Stimulated activated CD4-positive, alpha-beta T cell treated with anti-CD3 and anti-CD28 coated beads, Interleukin-2, amount 100 ng/mL, for 48 hours (primary cell): ENCODE data around the gene TTC7B.

Experiments
- DNase-seq, 2 donors: peaks; one replicate each; pipeline ENCODE4 v3.0.0-alpha.2; 2020

The TTC7B gene

GRCh38 chr14:90571149-90571947, 244.9 kb downstream of the TTC7B start:
- no peak for DNase-seq

DNA sequence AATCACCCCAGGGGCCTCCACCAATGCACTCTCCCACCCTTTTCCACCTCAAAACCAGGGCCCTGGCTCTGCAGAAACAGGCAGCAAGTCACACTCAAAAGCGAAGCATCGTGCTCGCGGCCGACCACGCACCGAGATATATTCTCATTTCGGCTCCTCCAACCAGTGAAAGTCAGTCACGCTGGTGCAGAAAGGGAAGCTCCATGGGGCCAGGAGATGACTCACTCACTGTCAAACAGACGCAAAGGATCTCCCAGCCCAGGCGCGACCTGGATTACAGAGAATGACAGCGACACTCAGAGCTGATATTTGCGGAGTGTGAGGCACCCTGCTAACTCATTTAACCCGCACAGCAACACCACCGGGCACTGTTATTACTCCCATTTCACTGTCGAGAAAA, 245.8 kb downstream of the TTC7B start:
- no peak for DNase-seq

GRCh38 chr14:90569606-90570387, 246.4 kb downstream of the TTC7B start:
- DNase-seq = no peak

DNA sequence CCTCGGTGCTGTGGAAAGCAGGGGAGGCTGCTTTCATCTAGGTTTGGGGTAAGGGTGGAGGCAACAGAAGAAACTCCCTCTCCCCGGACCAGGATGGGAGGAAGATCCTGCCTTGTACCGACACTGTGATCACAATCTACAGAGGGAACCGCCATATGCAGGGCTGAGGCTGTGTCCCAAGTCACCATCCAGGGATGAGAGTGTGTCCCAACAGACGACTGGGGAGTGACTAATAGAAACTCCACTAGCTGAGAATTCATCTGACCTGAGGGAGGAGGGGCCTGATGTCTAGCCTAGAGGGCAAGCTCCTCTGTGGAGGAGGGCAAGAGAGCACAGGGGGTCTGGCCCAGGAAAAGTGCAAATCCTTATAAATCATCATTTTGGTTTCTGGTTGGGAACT, 247.0 kb downstream of the TTC7B start:
- no peak for DNase-seq

DNA sequence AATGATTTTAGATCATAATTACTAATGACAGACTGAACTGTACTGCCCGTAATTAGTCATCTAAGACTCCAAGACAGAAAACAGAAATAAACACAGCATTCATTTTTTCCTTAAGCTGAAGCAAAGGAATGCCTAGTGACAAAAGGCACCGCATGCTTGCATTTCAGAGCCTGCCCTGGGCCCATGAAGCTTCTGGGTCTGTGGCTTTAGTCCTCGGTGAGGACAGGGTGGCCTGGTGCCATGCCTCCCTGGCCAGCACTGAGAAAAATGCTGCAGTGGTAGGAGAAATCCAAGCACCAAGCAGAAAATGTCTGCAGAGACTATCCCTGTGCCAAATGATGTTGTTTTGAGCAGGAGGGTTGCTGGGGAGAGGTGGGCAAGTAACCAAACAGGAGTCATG, 247.8 kb downstream of the TTC7B start:
- no peak for DNase-seq

GRCh38 chr14:90567991-90568390, 248.2 kb downstream of the TTC7B start:
- DNase-seq = no peak

- no peak for DNase-seq
These were observed 249.0 kb downstream of the TTC7B start for GRCh38 chr14:90567191-90567590.

DNA sequence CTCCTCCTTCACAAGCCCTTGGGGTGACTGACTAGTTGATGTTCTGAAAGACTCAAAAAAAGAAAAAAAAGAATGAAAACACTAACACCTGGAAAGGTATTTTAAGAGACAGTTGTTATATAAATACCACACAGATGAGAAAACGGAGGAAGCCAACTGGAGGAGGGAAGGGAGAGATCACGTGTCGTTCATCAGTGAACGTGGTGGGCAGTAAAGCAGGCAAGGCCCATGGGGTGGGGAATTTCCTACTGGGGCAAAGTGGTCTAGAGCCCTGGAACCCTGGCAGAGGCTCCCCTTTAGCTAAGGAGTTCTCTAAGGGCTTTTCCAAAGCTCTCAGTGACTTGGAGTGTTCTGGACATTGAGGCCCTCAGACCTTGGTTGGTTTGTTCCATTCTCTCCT, 249.7 kb downstream of the TTC7B start:
- no peak for DNase-seq

DNA sequence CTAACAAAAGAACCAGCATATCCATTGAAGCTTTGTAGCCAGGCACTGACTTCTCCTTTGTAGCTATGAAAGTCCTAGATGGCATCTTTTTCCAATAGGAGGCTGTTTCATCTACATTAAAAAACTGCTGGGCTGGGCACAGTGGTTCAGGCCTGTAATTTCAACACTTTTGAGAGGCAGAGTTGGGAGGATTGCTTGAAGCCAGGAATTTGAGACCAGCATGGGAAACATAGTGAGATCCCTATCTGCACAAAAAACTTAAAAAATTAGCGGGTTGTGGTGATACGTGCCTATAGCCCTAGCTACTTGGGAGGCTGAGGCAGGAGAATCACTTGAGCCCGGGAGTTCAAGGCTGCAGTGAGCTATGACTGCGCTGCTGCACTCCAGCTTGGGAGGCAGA, 251.7 kb downstream of the TTC7B start:
- no peak for DNase-seq

DNA sequence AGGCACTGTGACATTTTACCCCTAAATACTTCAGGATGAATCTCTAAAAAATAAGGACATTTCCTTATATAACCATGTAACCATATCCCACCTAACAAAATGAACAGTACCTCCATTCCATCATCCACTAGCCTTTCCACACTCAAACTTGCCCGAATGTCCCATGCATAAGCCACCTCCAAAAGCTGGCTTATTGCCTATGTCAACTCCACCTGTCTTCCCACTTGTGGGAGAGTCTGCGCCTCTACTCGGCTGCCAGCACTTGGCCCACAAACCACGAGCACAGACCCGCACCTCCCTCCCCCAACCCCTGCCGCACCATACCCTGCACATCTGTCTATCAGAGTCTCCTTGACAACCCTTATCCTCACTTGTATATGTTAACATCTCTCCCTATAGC, 253.6 kb downstream of the TTC7B start:
- no peak for DNase-seq

GRCh38 chr14:90561920-90562319, 254.3 kb downstream of the TTC7B start:
- no peak for DNase-seq

DNA sequence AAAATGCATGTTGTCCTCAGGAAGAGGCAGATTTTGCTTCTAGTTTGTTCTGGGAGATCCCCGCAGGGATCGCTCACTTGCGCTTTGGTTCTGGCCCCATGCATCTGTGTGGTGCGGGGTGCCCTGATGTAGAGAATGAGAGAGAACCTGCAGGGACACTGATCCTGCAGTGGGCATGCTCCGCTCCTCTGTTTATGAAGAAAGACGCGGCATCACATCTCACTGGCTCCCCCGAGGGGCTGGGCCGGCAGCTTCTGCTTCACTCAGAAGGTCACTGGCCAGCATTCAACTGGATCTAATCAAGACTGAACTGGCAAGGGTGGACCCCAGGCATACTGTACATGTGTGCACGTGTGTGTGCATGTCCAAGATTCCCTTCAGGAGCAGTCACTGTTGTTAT, 255.2 kb downstream of the TTC7B start:
- DNase-seq = no peak

GRCh38 chr14:90560558-90560957, 255.7 kb downstream of the TTC7B start:
- DNase-seq = no peak

DNA sequence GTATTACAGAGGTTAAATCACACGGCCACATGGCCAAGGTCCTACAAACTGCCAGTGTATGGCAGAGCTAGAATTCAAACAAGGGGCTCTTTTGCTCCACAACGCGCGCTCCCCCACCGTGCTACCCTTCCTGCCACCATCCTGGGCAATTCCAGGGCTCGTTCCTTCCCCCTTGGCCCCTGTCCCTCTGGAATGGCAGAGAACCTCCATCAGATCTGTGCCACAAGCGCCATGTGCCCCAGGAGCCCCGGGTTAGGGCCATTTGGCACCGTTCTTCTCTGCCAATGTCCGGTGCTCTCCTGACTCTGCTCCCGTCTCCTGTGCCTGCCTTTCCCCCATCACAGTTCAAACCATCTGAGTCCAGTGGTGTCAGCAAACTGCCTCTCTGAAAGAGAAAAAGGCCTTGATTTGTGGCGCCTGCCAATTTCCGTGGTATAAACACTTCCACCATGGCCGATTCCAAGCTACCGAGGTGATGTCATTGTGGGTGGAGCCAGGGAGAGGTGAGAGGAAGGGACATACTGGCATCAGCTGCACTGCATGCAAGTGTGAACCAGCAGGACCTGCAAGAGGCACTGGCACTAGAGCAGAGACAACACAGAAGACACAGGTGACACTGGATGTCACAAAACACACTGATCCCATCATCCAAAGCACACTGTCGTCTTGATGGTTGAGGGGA, 256.3 kb downstream of the TTC7B start:
- no peak for DNase-seq

DNA sequence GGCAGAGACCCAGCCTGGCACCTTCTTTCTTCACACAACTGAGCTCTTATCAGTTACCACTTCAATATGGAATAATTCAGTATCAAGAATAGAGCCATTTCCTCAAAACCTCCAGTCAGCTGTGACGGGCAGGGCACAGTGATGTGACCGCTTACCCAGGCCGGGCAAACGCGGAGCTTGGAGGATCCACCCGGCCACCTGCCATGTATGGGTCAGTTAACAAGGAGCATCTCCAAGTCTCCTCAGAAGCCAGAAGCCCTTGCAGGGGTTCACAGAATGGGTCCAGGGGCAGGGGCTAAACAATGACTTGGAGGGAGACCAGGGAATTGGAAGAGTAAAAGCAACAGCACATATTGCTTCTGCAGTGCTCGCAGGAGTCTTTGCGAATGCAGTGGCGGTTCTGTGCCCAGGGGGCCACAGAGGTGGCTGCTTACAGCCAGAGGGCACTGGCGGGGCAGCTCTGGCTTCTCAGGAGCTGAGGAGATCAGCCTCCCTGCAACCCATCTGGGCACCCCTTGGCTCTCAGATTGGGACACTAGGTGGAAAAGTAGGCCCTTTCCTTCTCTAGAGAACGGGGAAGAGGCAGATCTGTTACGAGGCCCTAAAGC, 257.1 kb downstream of the TTC7B start:
- no peak for DNase-seq

DNA sequence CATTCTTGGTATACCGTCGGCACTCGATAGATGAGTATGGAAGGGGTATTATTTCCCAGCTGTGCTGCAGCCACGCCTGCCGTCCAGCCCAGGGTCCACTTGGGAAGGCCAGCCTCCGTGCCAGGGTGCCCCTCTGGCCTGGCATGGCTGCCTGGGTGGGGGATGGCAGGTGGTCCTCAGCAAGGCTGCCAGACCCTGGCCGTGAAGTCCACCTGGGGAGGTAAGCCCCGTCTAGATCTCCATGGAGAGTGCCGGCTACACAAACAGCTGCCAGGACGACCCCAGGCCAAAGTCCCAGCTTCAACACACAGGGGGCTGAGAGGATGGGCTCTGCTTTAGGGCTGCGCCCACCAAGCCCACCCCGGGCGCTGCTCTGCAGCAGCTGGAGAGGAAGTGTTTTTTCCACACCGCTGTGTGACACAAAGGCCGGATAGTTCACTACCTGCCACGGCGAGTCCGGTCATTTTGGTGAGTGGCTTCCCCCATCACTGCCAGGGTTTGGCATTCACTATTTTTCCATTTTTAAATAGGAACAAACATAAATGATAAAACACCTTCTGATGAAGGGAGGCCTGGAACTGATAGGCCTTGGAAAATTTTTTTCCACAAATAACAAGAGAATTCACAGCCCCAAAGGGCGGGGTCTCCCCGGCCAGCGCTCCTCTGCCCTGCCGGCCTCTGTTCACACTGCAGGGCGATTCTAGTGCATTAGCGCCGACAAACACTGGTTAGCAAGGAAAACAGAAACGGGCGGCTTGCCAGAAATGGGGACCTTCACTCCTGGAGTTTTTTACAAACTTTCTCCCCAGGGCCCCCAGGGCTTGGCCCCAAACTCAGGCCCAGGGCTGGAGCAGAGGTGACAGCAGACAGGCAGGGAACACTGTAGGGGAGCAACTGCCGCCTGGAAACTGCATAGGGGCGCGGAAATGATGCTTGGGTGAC, 257.9 kb downstream of the TTC7B start:
- DNase-seq = no peak

DNA sequence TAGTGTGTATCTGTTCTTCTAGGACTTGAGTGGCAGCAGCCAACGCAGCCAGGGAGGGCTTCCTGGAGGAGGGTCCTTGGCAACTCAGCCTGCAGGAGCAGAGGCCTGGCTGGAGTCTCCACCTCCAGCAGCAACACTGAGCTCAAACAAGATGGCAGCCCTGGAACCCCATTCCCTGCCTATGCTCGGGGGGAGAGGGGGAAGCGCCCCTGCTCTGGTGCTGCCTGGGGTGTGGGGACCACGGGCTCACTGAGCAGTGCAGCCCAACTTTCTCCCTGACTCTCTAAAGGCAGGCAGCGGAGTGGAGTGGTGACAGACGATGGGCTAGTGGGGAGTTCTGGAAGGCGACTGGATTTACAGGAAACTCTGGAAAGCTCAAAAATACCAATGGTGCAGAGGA, 258.7 kb downstream of the TTC7B start:
- DNase-seq = no peak

GRCh38 chr14:90556666-90557450, 259.4 kb downstream of the TTC7B start:
- DNase-seq = no peak

- DNase-seq = no peak
These were observed 260.2 kb downstream of the TTC7B start for GRCh38 chr14:90556012-90556477.

GRCh38 chr14:90555126-90556011, 260.9 kb downstream of the TTC7B start:
- DNase-seq = no peak
